Hippocampal formation (tissue), 2 donors: ENCODE measurements around the gene PKP4.
"Not testable (repeated sequence)": the region's sequence is repeated elsewhere in the genome, so short reads cannot be mapped to it uniquely, and the experiment has no call there.

Experiments
- DNase-seq, 2 donors: peaks; one replicate each; lab custom pipeline; 2025; lab: John Stamatoyannopoulos, UW

PKP4 gene, protein sequence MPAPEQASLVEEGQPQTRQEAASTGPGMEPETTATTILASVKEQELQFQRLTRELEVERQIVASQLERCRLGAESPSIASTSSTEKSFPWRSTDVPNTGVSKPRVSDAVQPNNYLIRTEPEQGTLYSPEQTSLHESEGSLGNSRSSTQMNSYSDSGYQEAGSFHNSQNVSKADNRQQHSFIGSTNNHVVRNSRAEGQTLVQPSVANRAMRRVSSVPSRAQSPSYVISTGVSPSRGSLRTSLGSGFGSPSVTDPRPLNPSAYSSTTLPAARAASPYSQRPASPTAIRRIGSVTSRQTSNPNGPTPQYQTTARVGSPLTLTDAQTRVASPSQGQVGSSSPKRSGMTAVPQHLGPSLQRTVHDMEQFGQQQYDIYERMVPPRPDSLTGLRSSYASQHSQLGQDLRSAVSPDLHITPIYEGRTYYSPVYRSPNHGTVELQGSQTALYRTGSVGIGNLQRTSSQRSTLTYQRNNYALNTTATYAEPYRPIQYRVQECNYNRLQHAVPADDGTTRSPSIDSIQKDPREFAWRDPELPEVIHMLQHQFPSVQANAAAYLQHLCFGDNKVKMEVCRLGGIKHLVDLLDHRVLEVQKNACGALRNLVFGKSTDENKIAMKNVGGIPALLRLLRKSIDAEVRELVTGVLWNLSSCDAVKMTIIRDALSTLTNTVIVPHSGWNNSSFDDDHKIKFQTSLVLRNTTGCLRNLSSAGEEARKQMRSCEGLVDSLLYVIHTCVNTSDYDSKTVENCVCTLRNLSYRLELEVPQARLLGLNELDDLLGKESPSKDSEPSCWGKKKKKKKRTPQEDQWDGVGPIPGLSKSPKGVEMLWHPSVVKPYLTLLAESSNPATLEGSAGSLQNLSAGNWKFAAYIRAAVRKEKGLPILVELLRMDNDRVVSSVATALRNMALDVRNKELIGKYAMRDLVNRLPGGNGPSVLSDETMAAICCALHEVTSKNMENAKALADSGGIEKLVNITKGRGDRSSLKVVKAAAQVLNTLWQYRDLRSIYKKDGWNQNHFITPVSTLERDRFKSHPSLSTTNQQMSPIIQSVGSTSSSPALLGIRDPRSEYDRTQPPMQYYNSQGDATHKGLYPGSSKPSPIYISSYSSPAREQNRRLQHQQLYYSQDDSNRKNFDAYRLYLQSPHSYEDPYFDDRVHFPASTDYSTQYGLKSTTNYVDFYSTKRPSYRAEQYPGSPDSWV

DNA sequence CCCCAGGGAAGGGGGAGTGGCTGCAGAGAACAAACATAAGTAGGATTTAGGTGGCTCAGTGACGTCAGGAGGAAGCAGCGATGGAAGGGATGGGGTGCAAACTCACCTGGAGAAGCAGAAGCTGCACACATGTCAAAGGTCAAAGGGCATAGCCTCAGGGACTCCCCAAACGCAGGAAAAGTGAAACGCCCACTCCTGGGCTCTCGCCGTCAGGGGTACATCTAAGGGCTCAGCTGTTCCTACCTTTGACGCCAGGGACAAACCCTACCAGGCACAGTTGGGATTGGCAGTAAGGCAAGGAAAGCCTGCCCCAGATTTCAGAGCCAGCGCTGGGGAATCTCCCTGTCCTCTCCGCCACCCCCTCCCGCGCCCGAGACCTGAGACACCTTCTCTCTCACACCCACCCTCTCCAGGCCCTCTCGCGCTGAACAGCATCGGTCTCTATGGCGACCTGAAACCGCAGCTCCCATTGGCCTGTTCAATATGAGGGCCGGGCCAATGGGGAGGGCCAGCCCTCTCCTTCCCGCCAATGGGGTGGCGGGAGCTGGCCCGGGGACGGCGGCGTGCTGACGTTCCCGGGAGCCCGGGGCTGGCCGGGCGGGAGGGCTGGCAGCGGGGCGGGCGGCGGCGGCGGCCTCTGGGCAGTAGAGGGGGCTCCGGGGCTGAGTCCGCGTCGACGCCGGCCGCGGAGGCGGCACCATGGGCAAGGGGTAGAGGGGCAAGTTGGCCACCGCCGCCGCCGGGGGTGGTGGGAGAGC lies at the start of gene PKP4, which contains the start of gene CCDC148:
Gene PKP4, plus strand, starts transcription at position 644 of the 758 bp plus-strand sequence. CDS start 76,233 bp downstream, outside the sequence.
Gene CCDC148, minus strand, starts transcription at position 445 of the 758 bp plus-strand sequence. Its CDS starts 314 bp downstream, at position 131.
- DNase-seq = peak; percentile 90 to 92

DNA sequence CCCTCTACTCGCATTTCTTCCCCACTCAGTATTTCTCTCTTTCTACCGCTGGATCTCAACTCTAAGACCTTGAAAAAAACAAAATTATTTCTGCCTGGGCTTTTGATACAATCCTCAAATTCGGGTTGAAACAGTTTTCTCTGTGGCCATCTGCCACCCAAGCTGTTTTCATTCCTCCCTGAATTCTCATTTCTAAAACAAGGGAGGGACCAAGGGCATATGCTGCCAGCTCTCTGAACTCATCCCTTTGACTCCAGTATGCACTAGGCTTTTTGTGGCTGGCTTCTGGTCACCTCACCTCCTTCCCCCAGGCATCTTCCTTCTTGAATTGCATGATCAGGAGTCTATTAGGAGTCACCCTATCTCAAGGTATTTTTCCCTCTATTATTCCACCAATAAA lies 49.7 kb upstream of the PKP4 start:
- DNase-seq = no peak

DNA sequence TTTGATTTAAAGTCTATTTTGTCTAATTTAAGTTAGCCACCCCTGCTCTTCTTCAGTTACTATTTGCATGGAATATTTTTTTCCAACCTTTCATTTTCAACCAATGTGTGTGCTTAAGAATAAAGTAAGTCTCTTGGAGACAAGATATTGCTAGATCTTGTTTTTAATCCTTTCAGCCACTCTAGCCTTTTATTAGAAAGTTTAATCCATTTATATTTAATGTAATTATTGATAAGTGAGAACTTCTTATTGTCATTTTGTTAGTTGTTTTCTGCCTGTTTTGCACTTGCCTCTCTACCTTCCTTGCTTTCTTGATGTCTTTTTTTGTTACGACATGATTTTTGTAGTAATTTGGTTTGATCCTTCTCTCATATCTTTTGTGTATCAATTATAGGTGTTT lies 46.6 kb upstream of the PKP4 start:
- DNase-seq = no peak

DNA sequence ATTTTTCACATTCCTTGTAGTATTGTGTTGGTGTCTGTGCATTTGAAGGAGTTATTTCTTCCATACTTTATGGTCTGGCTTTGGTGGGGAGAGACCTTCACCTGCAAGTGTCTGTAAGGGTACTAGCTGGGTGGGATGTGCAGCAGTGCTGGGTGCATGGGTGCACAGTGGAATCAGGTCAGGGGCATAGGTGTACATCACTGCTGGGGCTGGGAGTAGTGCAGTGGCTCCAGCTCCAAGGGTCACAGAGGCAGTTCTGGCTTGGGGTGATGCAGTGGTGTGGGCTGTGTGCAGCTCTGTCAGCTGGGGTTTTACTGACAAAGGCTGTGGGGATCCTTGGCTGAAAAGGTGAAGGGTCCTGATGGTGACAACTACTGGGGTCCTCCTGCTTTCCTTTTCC lies 45.0 kb upstream of the PKP4 start:
- no peak for DNase-seq

DNA sequence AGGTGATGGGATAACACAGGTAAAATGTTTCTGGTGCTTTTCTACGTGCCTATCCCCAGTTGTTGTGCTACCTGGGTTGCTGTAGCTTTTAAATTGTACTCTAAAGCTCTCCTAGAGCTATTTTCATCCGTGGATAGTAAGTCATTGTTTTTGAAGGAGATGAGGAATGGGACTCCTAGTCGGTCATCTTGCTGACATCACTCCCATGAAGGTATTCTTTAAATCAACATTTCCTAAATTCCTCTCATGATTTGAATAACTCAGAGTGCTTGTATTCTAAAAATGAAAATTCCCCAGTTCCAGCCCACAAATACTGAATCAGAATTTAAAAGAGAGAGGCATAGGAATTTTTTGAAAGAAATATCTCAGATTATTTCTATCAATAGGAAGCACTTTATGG lies 44.5 kb upstream of the PKP4 start:
- no peak for DNase-seq

DNA sequence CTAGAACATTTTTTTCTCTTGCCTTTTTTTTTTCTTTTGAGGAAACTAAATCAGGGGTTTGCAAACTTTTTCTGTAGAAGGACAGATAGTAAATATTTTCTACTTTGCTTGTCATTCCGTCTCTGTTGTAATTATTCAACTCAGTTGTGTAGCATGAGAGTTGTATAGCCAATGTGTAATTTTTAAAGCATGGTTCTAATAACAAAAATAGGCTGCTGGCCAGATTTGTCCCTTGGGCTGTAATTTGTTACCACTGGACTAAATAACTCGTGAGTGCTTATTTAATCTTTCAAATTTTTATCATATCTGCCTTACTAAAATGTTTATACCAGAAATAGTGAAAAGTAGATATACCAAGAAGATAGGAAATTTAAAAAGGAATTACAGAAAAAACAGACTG lies 43.2 kb upstream of the PKP4 start:
- DNase-seq = no peak

DNA sequence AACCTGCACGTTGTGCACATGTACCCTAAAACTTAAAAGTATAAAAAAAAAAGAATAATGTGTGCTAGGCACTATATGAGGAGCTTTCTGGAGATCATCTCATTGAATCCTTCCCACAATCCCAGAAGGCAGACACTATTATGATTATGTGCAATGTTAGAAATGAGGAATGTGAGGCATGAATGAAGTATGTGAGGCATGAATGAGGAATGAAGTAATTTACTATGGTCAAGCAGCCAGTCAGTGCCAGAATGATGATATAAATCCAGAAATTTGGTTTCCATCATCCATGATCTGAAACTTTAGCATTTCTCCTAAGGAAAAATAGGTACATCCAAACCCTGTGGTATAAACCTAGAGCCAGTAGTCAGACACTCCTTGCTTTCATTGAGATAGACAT lies 42.2 kb upstream of the PKP4 start:
- DNase-seq = no peak

DNA sequence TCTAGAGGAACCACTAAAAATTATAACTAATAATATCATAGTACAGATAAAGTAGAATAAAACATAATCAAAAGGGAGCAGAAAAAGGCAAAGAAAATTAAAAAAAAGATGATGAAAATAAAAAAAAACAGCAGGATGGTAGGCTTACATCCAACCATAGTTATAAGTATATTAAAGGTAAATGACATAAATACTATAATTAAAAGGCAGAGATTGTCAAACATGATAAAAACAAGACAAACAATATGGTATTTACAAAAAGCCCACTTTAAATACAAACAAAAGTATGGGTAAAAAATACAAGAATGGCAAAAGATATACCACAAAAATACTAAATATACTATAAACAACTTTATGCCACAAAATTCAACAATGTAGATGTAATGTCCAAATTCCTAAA lies 24.6 kb upstream of the PKP4 start:
- no peak for DNase-seq

DNA sequence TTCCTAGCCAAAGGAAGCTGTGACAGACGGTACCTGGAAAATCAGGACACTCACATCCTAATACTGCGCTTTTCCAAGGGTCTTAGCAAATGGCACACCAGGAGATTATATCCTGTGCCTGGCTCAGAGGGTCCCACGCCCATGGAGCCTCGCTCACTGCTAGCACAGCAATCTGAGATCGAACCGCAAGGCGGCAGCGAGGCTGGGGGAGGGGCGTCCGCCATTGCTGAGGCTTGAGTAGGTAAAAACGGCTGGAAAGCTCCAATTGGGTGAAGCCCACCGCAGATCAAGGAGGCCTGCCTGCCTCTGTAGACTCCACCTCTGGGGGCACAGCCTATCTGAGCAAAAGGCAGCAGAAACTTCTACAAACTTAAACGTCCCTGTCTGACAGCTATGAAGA lies 23.0 kb upstream of the PKP4 start:
- not testable (repeated sequence) for DNase-seq

DNA sequence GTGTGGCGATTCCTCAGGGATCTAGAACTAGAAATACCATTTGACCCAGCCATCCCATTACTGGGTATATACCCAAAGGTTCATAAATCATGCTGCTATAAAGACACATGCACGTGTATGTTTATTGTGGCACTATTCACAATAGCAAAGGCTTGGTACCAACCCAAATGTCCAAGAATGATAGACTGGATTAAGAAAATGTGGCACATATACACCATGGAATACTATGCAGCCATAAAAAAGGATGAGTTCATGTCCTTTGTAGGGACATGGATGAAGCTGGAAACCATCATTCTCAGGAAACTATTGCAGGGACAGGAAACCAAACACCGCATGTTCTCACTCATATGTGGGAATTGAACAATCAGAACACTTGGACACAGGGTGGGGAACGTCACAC lies 17.7 kb upstream of the PKP4 start:
- DNase-seq = not testable (repeated sequence)

DNA sequence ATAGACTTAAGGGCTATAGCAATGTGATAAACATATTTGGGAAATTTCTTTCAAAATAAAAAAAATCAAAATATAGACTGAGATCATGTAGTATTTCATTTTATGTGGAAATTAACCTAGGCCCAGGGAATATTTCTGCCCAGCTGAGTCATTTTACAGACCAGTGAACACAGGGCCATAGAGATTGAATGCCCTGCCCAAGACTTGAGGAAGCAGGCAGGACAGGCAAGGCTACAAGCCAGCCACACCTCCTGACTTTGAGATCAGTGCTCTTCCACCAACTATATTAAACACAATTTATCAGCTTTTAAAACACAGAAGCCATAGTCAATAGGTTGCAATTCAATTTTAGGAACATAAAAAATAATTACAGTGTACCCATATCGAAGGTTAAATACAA lies 13.1 kb upstream of the PKP4 start:
- no peak for DNase-seq

DNA sequence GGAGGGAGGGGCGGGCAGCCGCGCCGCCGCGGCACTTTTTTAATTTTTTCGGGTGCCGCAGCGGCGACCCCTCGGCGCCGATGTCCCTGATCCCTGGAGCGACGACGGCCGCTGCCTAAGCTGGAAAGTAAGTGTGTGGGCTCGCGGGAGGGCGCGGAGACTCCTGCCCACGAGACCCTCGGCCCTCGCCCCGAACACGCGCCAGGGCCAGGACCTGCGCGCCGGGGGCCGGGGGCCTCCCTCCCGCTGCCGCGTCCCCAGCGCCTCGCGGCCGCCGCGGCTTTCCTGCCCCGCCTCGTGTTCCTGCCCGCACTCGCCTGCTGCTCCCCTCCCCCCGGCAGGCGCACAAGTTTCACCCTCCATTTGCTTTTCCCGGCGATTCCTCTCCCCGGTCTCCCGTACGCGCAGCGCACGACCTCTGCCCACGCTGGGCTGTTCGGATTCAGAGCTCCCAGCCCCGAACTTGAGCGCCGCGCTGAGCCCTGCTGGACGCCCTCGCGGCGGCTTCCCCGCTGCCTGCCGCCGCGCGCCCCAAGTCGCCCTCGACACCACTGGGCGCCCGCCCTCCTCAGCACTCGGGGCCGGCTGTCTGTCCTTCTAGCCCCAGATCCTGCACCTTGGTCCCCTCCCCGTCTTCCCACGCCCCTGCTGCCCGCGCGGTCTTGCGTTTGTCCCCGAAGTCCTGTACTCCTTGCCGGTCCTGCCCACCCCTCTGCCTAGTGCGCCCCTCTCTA lies 507 bp downstream of the PKP4 start:
- peak; percentile 74 to 75 for DNase-seq

DNA sequence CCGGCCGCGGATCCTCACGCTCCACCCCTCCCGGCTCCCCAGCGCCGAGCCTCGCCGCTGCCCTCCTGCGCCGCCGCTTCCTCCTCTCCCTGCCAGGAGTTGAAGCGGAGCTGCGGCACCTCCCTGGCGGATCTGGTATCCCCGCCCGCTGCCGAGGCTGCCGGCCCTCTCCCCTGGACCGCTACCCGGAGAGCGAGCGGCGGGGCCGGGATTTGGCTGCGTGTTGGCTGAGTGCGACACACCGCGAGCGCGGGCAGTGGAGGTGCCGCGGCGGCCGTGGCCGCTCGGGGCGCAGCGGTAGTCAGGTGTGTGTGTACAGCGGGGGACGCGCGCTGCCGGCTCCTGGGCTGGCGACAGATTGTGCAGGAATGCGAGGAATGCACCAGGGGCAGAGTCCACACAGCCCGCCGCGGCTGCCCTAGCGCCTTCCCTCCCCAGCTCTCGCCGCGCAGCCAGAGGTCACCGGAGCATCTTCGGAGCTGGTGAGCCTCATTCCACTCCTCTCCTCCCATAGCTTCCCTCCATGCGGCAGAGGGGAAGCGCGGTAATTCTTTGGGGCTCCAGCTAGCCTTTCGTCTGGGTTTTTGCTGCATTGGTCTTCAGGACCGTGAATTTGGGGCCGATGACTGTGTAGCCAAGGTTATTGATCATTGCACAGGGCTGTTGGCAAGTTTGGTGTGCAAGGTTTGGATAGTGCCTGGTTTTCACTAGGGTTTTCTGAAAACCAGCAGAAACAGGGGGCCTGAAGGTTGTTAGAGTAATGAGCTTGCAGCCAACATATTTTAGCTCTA lies 1.3 kb downstream of the PKP4 start:
- DNase-seq = peak; percentile 68 to 75

DNA sequence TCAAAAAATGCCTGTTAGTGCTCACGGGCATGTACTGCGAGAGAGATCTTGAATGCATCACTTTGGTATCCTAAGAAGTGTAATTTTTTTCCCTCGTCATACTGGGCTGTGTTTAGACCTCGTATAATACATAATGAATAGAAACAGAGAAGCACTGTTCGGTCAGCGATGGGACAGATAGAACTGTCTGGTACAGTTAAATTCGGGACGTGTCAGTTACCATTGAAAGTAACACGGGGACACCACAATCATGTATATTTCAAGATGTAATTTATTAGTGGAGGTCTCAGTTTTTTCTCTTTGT lies 1.8 kb downstream of the PKP4 start:
- peak in 1 of 2 donors; percentile 79 for DNase-seq

DNA sequence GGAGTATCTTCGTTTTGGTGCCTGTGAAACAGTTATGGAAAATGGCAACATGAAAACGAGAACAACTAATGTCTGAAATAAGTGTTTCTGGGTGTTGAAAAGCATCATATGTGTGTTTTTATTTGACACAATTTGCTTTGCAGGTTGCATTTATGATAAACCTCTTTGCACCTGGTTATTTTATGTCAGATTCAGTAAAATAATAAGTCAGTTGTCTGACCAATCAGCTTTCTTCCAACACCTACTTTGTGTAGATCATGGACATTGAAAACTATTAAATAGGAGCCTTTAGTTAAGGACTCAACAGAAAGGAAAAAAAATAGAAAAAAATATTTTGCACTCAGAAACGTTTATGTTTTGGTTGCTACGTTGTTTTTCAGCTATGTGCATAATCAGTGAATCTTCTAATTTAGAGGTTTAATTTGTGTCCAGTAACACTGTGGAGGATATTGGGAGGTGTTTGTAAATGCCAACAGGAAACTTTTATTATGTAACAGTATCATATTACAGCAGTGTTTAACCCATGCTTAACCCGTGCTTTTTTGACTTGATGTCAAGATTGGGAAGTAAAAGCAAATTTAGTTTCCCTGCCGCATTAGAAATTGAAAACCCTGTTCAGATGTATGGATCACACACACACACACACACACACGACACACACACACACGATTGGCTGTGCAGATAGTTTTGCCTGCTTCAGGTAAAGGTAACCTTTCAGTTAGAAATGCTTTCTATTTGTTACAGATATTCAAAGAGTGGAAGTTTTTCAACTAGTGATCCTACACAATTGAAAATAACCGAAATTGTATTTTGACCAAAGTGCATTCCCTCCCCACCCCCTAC lies 2.6 kb downstream of the PKP4 start:
- peak in 1 of 2 donors; percentile 46 for DNase-seq

DNA sequence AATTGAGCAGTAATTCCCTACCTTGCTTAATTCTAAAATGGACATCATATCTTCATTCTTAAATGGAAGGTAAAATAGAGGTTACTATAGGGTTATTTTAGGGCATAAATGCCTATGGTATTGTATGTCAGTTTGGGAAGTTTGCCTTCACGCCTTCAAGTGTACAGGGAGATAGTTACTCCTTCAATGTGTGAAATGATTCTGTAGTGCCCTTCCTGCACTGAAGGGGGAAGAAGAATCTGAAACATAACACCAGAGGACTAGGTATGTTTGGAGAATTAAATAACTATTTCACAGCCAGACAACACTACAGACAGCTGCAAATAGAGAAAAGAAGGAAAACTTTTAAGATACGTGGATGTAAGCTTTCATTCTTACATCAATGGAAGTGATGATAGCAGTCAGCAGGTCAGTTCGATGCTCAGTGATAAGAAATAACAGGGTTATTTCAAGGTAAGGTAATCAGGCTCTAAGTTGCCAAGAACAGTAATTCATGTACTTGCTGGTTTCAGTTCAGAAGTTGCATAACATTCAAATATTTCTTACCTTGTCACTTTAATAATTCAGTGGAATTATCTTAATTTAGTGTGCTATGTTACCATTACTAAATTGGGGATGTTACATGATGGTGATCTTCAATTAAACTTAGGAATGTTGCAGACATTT lies 4.0 kb downstream of the PKP4 start:
- no peak for DNase-seq

DNA sequence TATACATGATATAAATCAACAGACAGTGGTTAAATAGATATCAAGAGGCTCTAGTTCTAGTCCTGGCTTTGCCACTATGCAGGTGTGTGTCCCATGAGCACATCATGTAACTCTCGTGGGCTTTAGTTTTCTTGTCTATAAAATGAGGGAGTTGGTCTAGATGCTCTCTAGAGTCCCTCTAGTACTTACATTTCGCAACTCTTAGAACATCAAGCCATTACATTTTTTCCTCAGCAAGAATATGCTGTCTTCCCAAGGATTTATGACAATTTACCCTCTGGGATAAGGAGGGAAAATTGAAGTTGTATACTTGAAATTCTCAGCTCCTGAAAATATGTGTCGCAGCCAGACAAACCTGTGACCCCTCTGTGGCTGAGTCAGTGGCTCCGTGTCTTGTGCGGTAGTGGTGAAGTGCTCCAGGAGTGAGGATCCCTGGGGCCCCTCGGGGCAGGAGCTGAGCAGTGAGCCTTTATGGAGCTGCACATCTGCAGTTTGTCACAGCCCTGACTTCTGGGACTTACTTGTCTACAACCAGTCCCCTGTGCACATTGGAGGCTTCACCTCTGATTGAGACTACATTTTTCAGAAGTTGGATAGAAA lies 6.8 kb downstream of the PKP4 start:
- no peak for DNase-seq
